ENCODE results near the gene S100B. TPM values are rescaled to one million over a fixed set of nuclear protein-coding genes. Genes with fewer than 3 reads are reported as not detected.
A peak's percentile ranks its signal among the peaks of the same experiment; 100 is the strongest.

The S100B gene
- total and polyA plus RNA-seq, 9 of the 15 experiments (the other 6 are each of a cell fraction or from before 2014, with no cell fraction given): not detected

DNA sequence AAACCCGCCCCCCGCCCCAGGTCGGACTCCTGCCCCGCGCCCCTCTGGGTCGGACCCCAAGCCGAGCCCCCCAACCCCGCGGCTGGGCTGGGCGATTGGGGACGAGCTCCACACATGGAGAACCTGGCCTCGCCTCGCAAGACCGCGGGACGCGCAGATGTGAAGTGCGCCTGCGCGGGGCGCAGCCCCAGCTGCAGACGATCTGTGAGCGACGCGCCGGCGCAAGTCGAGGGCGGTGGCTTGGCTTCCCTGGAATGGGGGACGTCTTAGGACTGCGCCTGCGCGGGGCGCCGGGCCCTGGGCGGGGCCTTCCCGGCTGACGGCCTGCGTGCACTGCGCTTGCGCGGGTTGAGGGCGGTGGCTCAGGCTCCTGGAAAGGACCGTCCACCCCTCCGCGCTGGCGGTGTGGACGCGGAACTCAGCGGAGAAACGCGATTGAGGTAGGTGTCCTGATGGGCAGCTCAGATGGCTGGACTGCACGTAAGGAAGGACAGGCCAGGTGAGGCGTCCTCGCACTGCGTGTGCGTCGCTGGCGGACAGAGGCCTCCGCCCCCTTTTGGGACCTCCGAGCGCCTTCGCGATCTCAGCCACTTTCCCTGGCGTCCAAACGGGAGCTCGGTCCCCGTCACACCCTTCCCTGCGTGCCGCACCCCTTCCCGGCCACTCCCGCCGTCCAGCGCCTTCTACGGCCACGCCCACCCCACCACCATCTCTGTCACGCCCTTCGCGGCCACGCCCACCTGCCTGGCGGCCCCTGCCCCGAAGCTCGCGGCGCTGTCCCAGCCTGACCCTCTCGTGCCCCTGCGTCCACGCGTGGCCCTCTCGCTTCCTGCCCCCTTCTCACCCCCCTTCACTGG, 30.7 kb upstream of the S100B start, which contains the start of gene PRMT2:
Gene PRMT2 (plus strand): TSS at position 351 of the 857 bp plus-strand sequence. CDS start 1,278 bp downstream, outside the sequence.
- POLR2A ChIA-PET: interaction anchor here (0.6 to 1.8 kb wide), 18 partner anchors 8 to 683 kb away, joined by 3 to 9 read pairs (median 4); no protein-coding TSS in a partner anchor
- no TSS peak for BruUV-seq (replicated peaks)
- H3K79me2 ChIP-seq (ENCODE audit: control insufficient read depth, insufficient read depth, low read length): peaks cover 45% of the 10 kb centered on the region
- no peaks in the 10 kb centered on the region for H3K9me1 ChIP-seq (ENCODE audit: control insufficient read depth, insufficient read depth, low read length)
- no peaks in the 10 kb centered on the region for H3K27me3 ChIP-seq (ENCODE audit: control insufficient read depth in 2 of 2, insufficient read depth in 2 of 2, low read length in 2 of 2)
- peak within 1 kb of the TSS; percentile 96 for H2AFZ ChIP-seq (ENCODE audit: low read depth, low read length)
- peak within 1 kb of the TSS; percentile 97 for H3K27ac ChIP-seq (ENCODE audit: extremely low read depth, low read depth, low read length)
- DNase-seq (ENCODE audit: extremely low read depth in 1 of 4, low spot score in 3 of 4) (peak; percentile 99 to 100 (median 100)), ATAC-seq (peak; percentile 90), FAIRE-seq (peak; percentile 82)
- no peaks in the 10 kb centered on the region for H3K9me3 ChIP-seq (replicated peaks; ENCODE audit: control insufficient read depth, insufficient read depth, low read depth, low read length)
- in situ Hi-C loops (cut with MboI): no loop called here
- WGBS (ENCODE audit: insufficient coverage, low coverage, missing lambda C conversion rate): under 1% methylated on average over 63 of the region's 90 CpGs
- intact Hi-C loops (cut with micrococcal nuclease): no loop called here
- H4K20me1 ChIP-seq (replicated peaks; ENCODE audit: control insufficient read depth, insufficient read depth, low read length): no peaks in the 10 kb centered on the region
- H3K4me1 ChIP-seq (replicated peaks in 1 of 2; ENCODE audit: control insufficient read depth in 2 of 2, insufficient read depth in 2 of 2, low read length in 2 of 2): peaks cover 14 to 25% of the 10 kb centered on the region in 2 experiments; a peak in 4 of 5 replicates
- CTCF ChIA-PET (ENCODE audit: low intra/inter-chr PET ratio): no interaction called here
- peak within 1 kb of the TSS; percentile 99 for H3K4me2 ChIP-seq (ENCODE audit: insufficient read depth, low read length)
- H3K4me3 ChIP-seq: peak within 1 kb of the TSS; percentile 63
- peak within 1 kb of the TSS; percentile 95 to 100 for H3K9ac ChIP-seq (ENCODE audit: insufficient read depth in 1 of 2, low read depth in 2 of 2, low read length in 2 of 2)
- peaks cover 20% of the 10 kb centered on the region; the same call in 2 of the 3 replicates for H3K36me3 ChIP-seq (ENCODE audit: control insufficient read depth, insufficient read depth, low read length)
- 0 out of 2 replicates have a peak, but pooled peaks have one; percentile 19 for TF ChIP-seq ATF1 (CRISPR knock-in tag; IDR thresholded peaks at IDR 0.05)
- peak; percentile 77 for TF ChIP-seq ATF1 (tag; IDR thresholded peaks at IDR 0.05)
- TF ChIP-seq, protein P1, sequence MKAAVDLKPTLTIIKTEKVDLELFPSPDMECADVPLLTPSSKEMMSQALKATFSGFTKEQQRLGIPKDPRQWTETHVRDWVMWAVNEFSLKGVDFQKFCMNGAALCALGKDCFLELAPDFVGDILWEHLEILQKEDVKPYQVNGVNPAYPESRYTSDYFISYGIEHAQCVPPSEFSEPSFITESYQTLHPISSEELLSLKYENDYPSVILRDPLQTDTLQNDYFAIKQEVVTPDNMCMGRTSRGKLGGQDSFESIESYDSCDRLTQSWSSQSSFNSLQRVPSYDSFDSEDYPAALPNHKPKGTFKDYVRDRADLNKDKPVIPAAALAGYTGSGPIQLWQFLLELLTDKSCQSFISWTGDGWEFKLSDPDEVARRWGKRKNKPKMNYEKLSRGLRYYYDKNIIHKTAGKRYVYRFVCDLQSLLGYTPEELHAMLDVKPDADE (conservative IDR thresholded peaks at IDR 0.05; ENCODE audit: control insufficient read depth, low read depth, low read length): peak; percentile 66; the same call in 1 of the 2 replicates
- no peak for TF ChIP-seq ZFP1 (CRISPR knock-in tag; IDR thresholded peaks at IDR 0.05)
- no peak; the same call in none of the 2 replicates for TF ChIP-seq CBX1 (IDR thresholded peaks at IDR 0.05; ENCODE audit: low read depth)
- TF ChIP-seq FOXA1 (IDR thresholded peaks at IDR 0.05; ENCODE audit: borderline replicate concordance): no peak
- TF ChIP-seq, protein P2, sequence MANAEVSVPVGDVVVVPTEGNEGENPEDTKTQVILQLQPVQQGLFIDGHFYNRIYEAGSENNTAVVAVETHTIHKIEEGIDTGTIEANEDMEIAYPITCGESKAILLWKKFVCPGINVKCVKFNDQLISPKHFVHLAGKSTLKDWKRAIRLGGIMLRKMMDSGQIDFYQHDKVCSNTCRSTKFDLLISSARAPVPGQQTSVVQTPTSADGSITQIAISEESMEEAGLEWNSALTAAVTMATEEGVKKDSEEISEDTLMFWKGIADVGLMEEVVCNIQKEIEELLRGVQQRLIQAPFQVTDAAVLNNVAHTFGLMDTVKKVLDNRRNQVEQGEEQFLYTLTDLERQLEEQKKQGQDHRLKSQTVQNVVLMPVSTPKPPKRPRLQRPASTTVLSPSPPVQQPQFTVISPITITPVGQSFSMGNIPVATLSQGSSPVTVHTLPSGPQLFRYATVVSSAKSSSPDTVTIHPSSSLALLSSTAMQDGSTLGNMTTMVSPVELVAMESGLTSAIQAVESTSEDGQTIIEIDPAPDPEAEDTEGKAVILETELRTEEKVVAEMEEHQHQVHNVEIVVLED (CRISPR knock-in tag; IDR thresholded peaks at IDR 0.05): peak; percentile 61
- TF ChIP-seq MTF1 (CRISPR knock-in tag; IDR thresholded peaks at IDR 0.05; ENCODE audit: borderline replicate concordance): no peak
- peak; percentile 62 for TF ChIP-seq ZEB2 (IDR thresholded peaks at IDR 0.05)
- no peak for TF ChIP-seq MCM2 (IDR thresholded peaks at IDR 0.05; ENCODE audit: low read depth)
- TF ChIP-seq, protein P3, sequence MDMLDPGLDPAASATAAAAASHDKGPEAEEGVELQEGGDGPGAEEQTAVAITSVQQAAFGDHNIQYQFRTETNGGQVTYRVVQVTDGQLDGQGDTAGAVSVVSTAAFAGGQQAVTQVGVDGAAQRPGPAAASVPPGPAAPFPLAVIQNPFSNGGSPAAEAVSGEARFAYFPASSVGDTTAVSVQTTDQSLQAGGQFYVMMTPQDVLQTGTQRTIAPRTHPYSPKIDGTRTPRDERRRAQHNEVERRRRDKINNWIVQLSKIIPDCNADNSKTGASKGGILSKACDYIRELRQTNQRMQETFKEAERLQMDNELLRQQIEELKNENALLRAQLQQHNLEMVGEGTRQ (CRISPR knock-in tag; IDR thresholded peaks at IDR 0.05): no peak
- no peak for TF ChIP-seq TFAM (CRISPR knock-in tag; conservative IDR thresholded peaks at IDR 0.05)
- TF ChIP-seq ARNT (IDR thresholded peaks at IDR 0.05): no peak
- TF ChIP-seq, protein P4, sequence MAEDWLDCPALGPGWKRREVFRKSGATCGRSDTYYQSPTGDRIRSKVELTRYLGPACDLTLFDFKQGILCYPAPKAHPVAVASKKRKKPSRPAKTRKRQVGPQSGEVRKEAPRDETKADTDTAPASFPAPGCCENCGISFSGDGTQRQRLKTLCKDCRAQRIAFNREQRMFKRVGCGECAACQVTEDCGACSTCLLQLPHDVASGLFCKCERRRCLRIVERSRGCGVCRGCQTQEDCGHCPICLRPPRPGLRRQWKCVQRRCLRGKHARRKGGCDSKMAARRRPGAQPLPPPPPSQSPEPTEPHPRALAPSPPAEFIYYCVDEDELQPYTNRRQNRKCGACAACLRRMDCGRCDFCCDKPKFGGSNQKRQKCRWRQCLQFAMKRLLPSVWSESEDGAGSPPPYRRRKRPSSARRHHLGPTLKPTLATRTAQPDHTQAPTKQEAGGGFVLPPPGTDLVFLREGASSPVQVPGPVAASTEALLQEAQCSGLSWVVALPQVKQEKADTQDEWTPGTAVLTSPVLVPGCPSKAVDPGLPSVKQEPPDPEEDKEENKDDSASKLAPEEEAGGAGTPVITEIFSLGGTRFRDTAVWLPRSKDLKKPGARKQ (CRISPR knock-in tag; IDR thresholded peaks at IDR 0.05): no peak
- no peak for TF ChIP-seq PURB (CRISPR knock-in tag; IDR thresholded peaks at IDR 0.05; ENCODE audit: low read depth)
- TF ChIP-seq RBM15 (IDR thresholded peaks at IDR 0.05; ENCODE audit: insufficient read depth, low read length): no peak
- no peak for TF ChIP-seq IFI16 (CRISPR knock-in tag; IDR thresholded peaks at IDR 0.05)

Measured in K562 (cell line).